C4-2B (cell line): ENCODE measurements around the gene SLC6A9.

Experiments
- H3K27ac ChIP-seq: fragments of 450-650 bp; 2 replicates; pipeline ENCODE4 v1.5.1; 2017
- ZFX ChIP-seq: fragments of 450-650 bp; IDR thresholded peaks from 2 replicates; pipeline ENCODE4 v1.6.1; 2017
- TF ChIP-seq, protein P1 (sequence below): fragments of 450-650 bp; conservative IDR thresholded peaks from 2 replicates; pipeline ENCODE4 v1.5.1; 2017; ENCODE audit warnings: mild to moderate bottlenecking

The SLC6A9 gene

DNA sequence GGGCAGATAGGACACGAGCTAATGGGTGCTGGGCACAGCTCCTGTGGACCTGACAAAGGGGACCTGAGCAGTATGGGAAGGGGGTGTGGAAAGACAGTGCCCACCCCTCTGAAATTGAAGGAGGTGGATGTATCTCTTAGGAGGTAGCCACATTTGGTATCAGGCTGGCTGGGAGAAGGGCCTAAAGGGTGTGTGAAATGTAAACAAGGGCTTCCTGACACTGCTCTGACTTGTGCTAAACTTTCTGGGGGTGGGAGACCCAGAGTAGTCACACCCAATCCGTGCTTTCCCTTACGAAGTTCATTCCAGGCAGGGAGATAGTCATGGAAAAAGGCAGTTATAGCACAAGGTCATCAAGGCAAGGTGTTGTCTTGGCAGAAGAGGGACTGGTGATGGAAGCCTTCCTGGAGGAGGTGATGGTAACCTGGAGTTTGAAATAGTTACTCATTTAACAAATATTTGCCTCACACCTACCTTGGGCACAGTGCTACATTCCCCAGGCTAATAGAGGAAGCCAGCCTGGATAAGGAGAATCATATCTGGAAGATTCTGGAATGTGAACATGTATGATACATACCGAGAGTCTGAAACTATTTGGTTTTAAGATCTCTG is 45.2 kb downstream of the SLC6A9 start:
- TF ChIP-seq ZFX = no peak
- TF ChIP-seq, protein P1, sequence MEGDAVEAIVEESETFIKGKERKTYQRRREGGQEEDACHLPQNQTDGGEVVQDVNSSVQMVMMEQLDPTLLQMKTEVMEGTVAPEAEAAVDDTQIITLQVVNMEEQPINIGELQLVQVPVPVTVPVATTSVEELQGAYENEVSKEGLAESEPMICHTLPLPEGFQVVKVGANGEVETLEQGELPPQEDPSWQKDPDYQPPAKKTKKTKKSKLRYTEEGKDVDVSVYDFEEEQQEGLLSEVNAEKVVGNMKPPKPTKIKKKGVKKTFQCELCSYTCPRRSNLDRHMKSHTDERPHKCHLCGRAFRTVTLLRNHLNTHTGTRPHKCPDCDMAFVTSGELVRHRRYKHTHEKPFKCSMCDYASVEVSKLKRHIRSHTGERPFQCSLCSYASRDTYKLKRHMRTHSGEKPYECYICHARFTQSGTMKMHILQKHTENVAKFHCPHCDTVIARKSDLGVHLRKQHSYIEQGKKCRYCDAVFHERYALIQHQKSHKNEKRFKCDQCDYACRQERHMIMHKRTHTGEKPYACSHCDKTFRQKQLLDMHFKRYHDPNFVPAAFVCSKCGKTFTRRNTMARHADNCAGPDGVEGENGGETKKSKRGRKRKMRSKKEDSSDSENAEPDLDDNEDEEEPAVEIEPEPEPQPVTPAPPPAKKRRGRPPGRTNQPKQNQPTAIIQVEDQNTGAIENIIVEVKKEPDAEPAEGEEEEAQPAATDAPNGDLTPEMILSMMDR = no peak

DNA sequence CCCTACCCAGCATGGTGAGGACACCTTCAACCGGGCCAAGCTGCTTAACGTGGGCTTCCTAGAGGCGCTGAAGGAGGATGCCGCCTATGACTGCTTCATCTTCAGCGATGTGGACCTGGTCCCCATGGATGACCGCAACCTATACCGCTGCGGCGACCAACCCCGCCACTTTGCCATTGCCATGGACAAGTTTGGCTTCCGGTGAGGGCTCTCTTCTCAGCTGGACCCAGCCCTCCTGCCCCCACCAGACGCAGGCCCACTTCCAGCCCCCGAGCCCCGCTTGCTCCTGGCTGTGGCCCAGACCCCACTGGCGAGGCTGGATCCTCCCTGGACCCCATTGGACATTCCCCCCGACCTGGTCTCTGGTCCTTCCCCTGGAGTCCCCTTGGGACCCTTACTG is 46.4 kb downstream of the SLC6A9 start:
- no peak overlapping the region for H3K27ac ChIP-seq
- TF ChIP-seq ZFX = no peak
- TF ChIP-seq, protein P1 = no peak

More for the DNA sequence above, 45.2 kb downstream of the SLC6A9 start:
- no peak overlapping the region for H3K27ac ChIP-seq

DNA sequence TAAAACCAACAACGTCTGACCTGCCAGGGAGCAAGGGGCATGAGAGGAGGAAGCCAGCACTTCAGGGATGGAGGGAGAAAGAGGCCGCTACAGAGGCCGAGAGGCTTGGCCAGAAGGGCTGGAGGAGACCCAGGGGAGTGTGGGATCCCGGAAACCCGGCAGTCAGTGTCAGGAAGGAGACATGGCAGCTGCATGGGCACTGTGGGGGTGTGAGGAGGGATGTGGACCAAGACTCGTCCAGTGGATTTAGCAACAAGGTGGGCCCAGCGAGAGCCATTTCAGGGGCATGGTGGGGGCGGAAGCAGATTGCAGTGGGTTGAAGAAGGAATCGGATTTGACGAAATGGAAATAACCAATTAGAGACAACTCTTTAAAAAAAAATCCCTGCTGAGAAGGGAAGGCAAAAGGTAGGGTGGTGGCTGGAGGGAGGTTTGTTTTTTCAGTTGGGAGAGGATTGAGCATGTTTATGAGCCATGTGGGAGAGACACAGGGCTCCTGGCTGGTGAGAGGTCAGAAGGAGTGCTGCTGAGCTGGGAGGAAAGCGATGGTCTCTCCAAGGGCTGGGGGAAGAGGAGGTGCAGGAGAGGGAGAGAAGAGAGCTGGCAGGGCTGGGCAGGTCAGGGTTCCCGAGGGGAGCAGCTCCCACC is 47.9 kb downstream of the SLC6A9 start:
- H3K27ac ChIP-seq = no peak overlapping the region
- TF ChIP-seq ZFX = no peak
- TF ChIP-seq, protein P1 = no peak

DNA sequence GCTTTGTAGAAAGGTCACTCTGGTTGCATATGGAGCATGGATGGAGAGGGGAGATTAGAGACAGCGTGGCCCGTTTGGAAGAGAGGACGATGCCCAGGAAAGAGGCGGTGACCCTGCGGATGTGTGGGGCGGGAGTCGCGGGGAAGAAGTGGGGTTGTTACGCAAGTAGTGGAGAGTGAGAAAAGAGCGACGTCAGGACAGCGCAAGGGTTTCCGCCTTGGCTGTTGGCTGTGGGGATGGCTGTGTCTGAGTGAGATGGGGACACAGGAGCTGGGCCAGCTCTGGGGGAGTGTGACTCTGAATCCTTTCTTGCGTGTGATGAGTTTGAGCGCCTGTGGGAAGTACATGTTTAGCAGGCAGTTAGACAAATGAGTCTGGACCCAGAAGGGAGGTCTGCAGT is 48.5 kb downstream of the SLC6A9 start:
- no peak overlapping the region for H3K27ac ChIP-seq
- TF ChIP-seq, protein P1 = no peak
- TF ChIP-seq ZFX = no peak

DNA sequence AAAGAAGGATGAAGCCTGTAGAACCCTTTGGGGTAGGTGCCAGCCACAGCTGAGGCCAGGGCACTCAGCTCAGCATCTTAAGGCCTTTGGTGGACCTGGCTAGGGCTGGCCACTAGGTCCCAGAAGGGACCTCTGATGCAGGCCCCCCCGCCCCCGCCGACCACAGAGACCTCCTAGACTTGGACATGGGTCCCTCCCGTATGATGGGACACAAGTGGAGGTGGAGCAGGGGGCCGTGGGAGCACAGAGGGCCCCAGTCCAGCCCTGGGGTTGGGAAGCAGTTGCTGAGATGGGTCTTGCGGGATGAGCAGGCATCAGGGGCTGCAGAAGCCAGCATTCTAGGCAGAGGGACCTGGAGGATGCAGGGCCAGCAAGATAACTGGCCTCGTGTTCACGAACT is 49.0 kb downstream of the SLC6A9 start:
- TF ChIP-seq, protein P1 = no peak
- no peak overlapping the region for H3K27ac ChIP-seq

DNA sequence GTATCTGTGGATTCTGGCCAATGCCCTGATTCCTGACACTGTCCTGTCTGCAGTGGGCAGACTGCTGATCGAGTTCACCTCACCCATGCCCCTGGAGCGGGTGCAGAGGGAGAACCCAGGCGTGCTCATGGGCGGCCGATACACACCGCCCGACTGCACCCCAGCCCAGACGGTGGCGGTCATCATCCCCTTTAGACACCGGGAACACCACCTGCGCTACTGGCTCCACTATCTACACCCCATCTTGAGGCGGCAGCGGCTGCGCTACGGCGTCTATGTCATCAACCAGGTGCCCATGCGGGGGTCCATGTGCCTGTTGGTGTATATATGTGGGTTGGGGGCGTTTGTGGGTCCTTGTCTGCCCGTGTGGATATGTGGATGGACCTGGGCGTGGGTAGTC is 49.6 kb downstream of the SLC6A9 start:
- TF ChIP-seq ZFX = no peak
- TF ChIP-seq, protein P1 = no peak
- H3K27ac ChIP-seq = no peak overlapping the region

DNA sequence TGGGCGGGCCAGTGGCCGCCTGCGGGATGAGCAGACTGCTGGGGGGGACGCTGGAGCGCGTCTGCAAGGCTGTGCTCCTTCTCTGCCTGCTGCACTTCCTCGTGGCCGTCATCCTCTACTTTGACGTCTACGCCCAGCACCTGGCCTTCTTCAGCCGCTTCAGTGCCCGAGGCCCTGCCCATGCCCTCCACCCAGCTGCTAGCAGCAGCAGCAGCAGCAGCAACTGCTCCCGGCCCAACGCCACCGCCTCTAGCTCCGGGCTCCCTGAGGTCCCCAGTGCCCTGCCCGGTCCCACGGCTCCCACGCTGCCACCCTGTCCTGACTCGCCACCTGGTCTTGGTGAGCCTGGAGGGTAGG is 50.1 kb downstream of the SLC6A9 start:
- H3K27ac ChIP-seq = no peak overlapping the region
- TF ChIP-seq, protein P1 = no peak
- no peak for TF ChIP-seq ZFX
